ENCODE measurements around the gene RNGTT.
"Not testable (repeated sequence)": the region's sequence is repeated elsewhere in the genome, so short reads cannot be mapped to it uniquely, and the experiment has no call there.

GRCh38 chr6:88827599-88827998, 135.8 kb downstream of the RNGTT start:
- TF ChIP-seq CTCF, EP300 (IDR thresholded peaks at IDR 0.05): not testable (repeated sequence)

All from upper lobe of left lung (tissue), 4 donors.